Keratinocyte (primary cell): ENCODE results near the gene GGA2. TPM values are rescaled to one million over a fixed set of nuclear protein-coding genes. Genes with fewer than 3 reads are reported as not detected.

Experiments used
- DNase-seq: peaks from one replicate; pipeline ENCODE4 v3.0.0-alpha.2; 2011; ENCODE audit warnings: low read depth, missing footprints, low spot score
- FAIRE-seq: peaks from 2 replicates; lab custom pipeline; 2011; peaks lifted over from hg19 to GRCh38; lab: Jason Lieb, UNC
- H2AFZ ChIP-seq: 2 replicates; pipeline ENCODE4 v1.6.0; 2012; ENCODE audit warnings: low read length, control low read depth, inconsistent platforms; ENCODE audit not compliant: control insufficient read depth
- H3K27ac ChIP-seq: 2 replicates; pipeline ENCODE4 v1.5.1; 2011; ENCODE audit warnings: low read length; ENCODE audit not compliant: control insufficient read depth, insufficient read depth
- H3K27me3 ChIP-seq: 3 replicates; pipeline ENCODE4 v1.6.0; 2011; ENCODE audit warnings: low read length; ENCODE audit not compliant: control insufficient read depth, insufficient read depth; ENCODE audit errors: extremely low read depth
- H3K36me3 ChIP-seq, 2 experiments: 2 replicates in 1 of 2; 3 replicates in 1 of 2; pipeline ENCODE4 v1.5.1; 2011; ENCODE audit warnings: low read length in 2 of 2, mild to moderate bottlenecking in 1 of 2; ENCODE audit not compliant: control insufficient read depth in 2 of 2, insufficient read depth in 2 of 2; ENCODE audit errors: extremely low read depth in 1 of 2
- H3K4me1 ChIP-seq: 3 replicates; pipeline ENCODE4 v1.5.1; 2011; ENCODE audit warnings: low read length; ENCODE audit not compliant: control insufficient read depth, insufficient read depth; ENCODE audit errors: extremely low read depth
- H3K4me2 ChIP-seq: 3 replicates; pipeline ENCODE4 v1.6.0; 2011; ENCODE audit warnings: low read depth, low read length; ENCODE audit not compliant: control insufficient read depth, insufficient read depth; ENCODE audit errors: extremely low read depth
- H3K4me3 ChIP-seq, 3 experiments: fragments of 200-600 bp in 1 of 3; sonication (generic) in 1 of 3; 2 replicates in 2 of 3; 3 replicates in 1 of 3; pipeline ENCODE4 v1.5.1; 2011 to 2016; ENCODE audit warnings: low read length in 3 of 3, mild to moderate bottlenecking in 3 of 3, control low read depth in 2 of 3, inconsistent platforms in 1 of 3, low read depth in 1 of 3, mixed read lengths in 1 of 3, mixed run types in 1 of 3, moderate library complexity in 1 of 3; ENCODE audit not compliant: control insufficient read depth in 2 of 3, insufficient read depth in 2 of 3; ENCODE audit errors: extremely low read depth in 1 of 3
- H3K79me2 ChIP-seq: 2 replicates; pipeline ENCODE4 v1.6.0; 2012; ENCODE audit warnings: low read length; ENCODE audit not compliant: control insufficient read depth, insufficient read depth
- H3K9ac ChIP-seq: 3 replicates; pipeline ENCODE4 v1.6.0; 2011; ENCODE audit warnings: low read length; ENCODE audit not compliant: control insufficient read depth, insufficient read depth; ENCODE audit errors: extremely low read depth
- H3K9me1 ChIP-seq: 3 replicates; pipeline ENCODE4 v1.6.0; 2011; ENCODE audit warnings: low read length; ENCODE audit not compliant: control insufficient read depth, insufficient read depth; ENCODE audit errors: extremely low read depth
- H3K9me3 ChIP-seq: 2 replicates; pipeline ENCODE4 v1.5.1; 2012; ENCODE audit warnings: low read depth, low read length; ENCODE audit not compliant: control insufficient read depth
- H4K20me1 ChIP-seq: 3 replicates; pipeline ENCODE4 v1.6.0; 2011; ENCODE audit warnings: low read length; ENCODE audit not compliant: control insufficient read depth, insufficient read depth; ENCODE audit errors: extremely low read depth
- CTCF ChIP-seq, 3 experiments: IDR thresholded peaks in 1 of 3; conservative IDR thresholded peaks in 1 of 3; optimal IDR thresholded peaks in 1 of 3; 2 replicates in 2 of 3; 3 replicates in 1 of 3; pipeline versions ENCODE3 to v1.5.1; 2011; ENCODE audit warnings: low read length in 3 of 3, mild to moderate bottlenecking in 3 of 3, moderate library complexity in 2 of 3, control low read depth in 1 of 3, inconsistent platforms in 1 of 3; ENCODE audit not compliant: insufficient read depth in 2 of 3; ENCODE audit errors: extremely low read depth in 1 of 3
- EZH2 ChIP-seq: IDR thresholded peaks from one replicate; pipeline ENCODE4 v1.6.1; 2012; ENCODE audit warnings: inconsistent platforms, mild to moderate bottlenecking, low read length, moderate library complexity
- dilution Hi-C: fragments of 300-500 bp; cut with MboI; formaldehyde crosslinking; loops from one replicate; pipeline ENCODE4 v1.7.0; 2020; ENCODE audit warnings: low sequenced_read_pairs; ENCODE audit not compliant: extremely low pct_ligation_motif_present
- polyA plus RNA-seq, 5 experiments: library from polyadenylated mRNA; depleted of rRNA in 3 of 5; stranded (reverse) in 3 of 5; stranded (forward) in 1 of 5; unstranded in 1 of 5; fragments of >200 nt; gene quantifications; 1 replicate in 1 of 5; 2 replicates in 3 of 5; 3 replicates in 1 of 5; pipeline versions ENCODE4 v1.2.1 to v1.2.3, GENCODE V29; 2011 to 2012; ENCODE audit warnings: missing spikeins in 2 of 5, low read depth in 1 of 5, low replicate concordance in 1 of 5

GGA2 gene
- polyA plus RNA-seq, 1 donor (not counting 4 experiments of a cell fraction or from before 2014, with no cell fraction given), result 54.1 TPM

DNA sequence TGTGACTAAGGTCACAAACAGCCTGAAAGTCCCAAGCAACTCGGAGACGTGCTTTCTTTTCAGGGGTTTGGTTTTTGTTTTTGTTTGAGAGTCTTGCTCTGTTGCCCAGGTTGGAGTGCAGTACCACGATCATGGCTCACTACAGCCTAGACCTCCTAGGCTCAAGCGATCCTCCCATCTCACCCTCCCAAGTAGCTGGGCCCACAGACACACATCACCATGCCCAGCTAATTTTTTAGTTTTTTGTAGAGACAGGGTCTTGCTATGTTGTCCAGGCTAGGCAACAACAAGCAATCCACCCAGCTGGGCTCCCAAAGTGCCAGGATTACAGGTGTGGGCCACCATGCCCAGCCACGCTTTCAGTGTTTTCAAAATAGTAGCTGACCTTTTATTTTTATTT is 19.8 kb upstream of the GGA2 start:
- H3K9me3 ChIP-seq, result no peaks in the 10 kb centered on the region
- no peak overlapping the region for H3K4me2 ChIP-seq
- no peak overlapping the region for H3K4me3 ChIP-seq
- H4K20me1 ChIP-seq, result no peaks in the 10 kb centered on the region
- dilution Hi-C loops, result no loop called here
- H3K4me1 ChIP-seq, result no peaks in the 10 kb centered on the region
- H3K9me1 ChIP-seq, result no peaks in the 10 kb centered on the region
- no peak overlapping the region for H2AFZ ChIP-seq
- no peak overlapping the region for H3K9ac ChIP-seq
- no peak overlapping the region for H3K27ac ChIP-seq
- TF ChIP-seq CTCF (optimal IDR thresholded peaks at IDR 0.05 in 1 of 3, IDR thresholded peaks at IDR 0.05 in 1 of 3, conservative IDR thresholded peaks at IDR 0.05 in 1 of 3; ENCODE audit: extremely low read depth in 1 of 3, insufficient read depth in 2 of 3, low read length in 3 of 3), result no peak
- no peak for TF ChIP-seq EZH2
- H3K27me3 ChIP-seq, result no peaks in the 10 kb centered on the region
- DNase-seq (no peak), FAIRE-seq (no peak)
- H3K79me2 ChIP-seq, result no peaks in the 10 kb centered on the region
- peaks cover 32% of the 10 kb centered on the region in 2 experiments for H3K36me3 ChIP-seq

- DNase-seq (no peak), FAIRE-seq (no peak)
- Histone ChIP-seq H3K27ac (no peak overlapping the region), H3K36me3 (peaks cover 29 to 32% of the 10 kb centered on the region in 2 experiments), H3K27me3 (no peaks in the 10 kb centered on the region), H3K9me3 (no peaks in the 10 kb centered on the region), H4K20me1 (no peaks in the 10 kb centered on the region), H3K4me1 (no peaks in the 10 kb centered on the region), H2AFZ (no peak overlapping the region), H3K9me1 (no peaks in the 10 kb centered on the region), H3K4me2 (no peak overlapping the region), H3K79me2 (no peaks in the 10 kb centered on the region), H3K4me3 (no peak overlapping the region), H3K9ac (no peak overlapping the region)
- no peak for TF ChIP-seq CTCF (optimal IDR thresholded peaks at IDR 0.05 in 1 of 3, IDR thresholded peaks at IDR 0.05 in 1 of 3, conservative IDR thresholded peaks at IDR 0.05 in 1 of 3; ENCODE audit: extremely low read depth in 1 of 3, insufficient read depth in 2 of 3, low read length in 3 of 3)
- dilution Hi-C loops, result no loop called here
Measured at GRCh38 chr16:23528644-23529310, 18.5 kb upstream of the GGA2 start.
